ENCODE data around the gene IQCN. TPM values are rescaled to one million over a fixed set of nuclear protein-coding genes. Genes with fewer than 3 reads are reported as not detected.

IQCN gene
- total RNA-seq: 0.57 TPM
- long read RNA-seq: 0 reads

GRCh38 chr19:18274219-18274780, at the start of gene IQCN:
Gene IQCN, minus strand, starts transcription at chr19:18274452. Its CDS starts 4,974 bp downstream, at chr19:18269478.
- intact Hi-C loops (cut with micrococcal nuclease): no loop called here
- no peak for DNase-seq
- peak; percentile 2 for ATAC-seq

- ATAC-seq: peak; percentile 96
- DNase-seq: peak; percentile 99
- intact Hi-C loops (cut with micrococcal nuclease): loop anchor here (10.0 kb wide), 1 partner anchor 118 kb away; the partner anchor contains the start of gene RAB3A
Measured at GRCh38 chr19:18322759-18323460, 48.7 kb upstream of the IQCN start, which contains the start of gene LSM4. Gene LSM4, minus strand, starts transcription at chr19:18323076. Its CDS starts 56 bp downstream, at chr19:18323020.

GRCh38 chr19:18322318-18322758, 48.1 kb upstream of the IQCN start:
- peak; percentile 6 for ATAC-seq

GRCh38 chr19:18321734-18322102, 47.5 kb upstream of the IQCN start:
- ATAC-seq (no peak), DNase-seq (no peak)
- intact Hi-C loops (cut with micrococcal nuclease): loop anchor here (10.0 kb wide), 1 partner anchor 117 kb away; the partner anchor contains the start of gene RAB3A

More at GRCh38 chr19:18322318-18322758, 48.1 kb upstream of the IQCN start:
- intact Hi-C loops (cut with micrococcal nuclease): loop anchor here (10.0 kb wide), 1 partner anchor 118 kb away; the partner anchor contains the start of gene RAB3A
- DNase-seq: no peak

GRCh38 chr19:18320865-18321733, 46.8 kb upstream of the IQCN start:
- DNase-seq: no peak
- intact Hi-C loops (cut with micrococcal nuclease): loop anchor here (10.0 kb wide), 1 partner anchor 116 kb away; the partner anchor contains the start of gene RAB3A
- no peak for ATAC-seq

- DNase-seq: no peak
- no peak for ATAC-seq
Measured at GRCh38 chr19:18319591-18320135, 45.4 kb upstream of the IQCN start.

GRCh38 chr19:18317961-18318800, 43.9 kb upstream of the IQCN start:
- peak; percentile 70 for DNase-seq
- intact Hi-C loops (cut with micrococcal nuclease): no loop called here
- ATAC-seq: peak; percentile 4

More at GRCh38 chr19:18319591-18320135, 45.4 kb upstream of the IQCN start:
- intact Hi-C loops (cut with micrococcal nuclease): loop anchor here (10.0 kb wide), 1 partner anchor 115 kb away; the partner anchor contains the start of gene RAB3A

- intact Hi-C loops (cut with micrococcal nuclease): no loop called here
- DNase-seq: no peak
- ATAC-seq: no peak
Measured at GRCh38 chr19:18313398-18313797, 39.1 kb upstream of the IQCN start.

- DNase-seq (no peak), ATAC-seq (no peak)
- intact Hi-C loops (cut with micrococcal nuclease): no loop called here
Measured at GRCh38 chr19:18312092-18312534, 37.9 kb upstream of the IQCN start.

- DNase-seq (no peak), ATAC-seq (no peak)
- intact Hi-C loops (cut with micrococcal nuclease): no loop called here
Measured at GRCh38 chr19:18311502-18312091, 37.3 kb upstream of the IQCN start.

GRCh38 chr19:18310966-18311365, 36.7 kb upstream of the IQCN start:
- ATAC-seq: no peak
- DNase-seq: no peak
- intact Hi-C loops (cut with micrococcal nuclease): no loop called here

- ATAC-seq (no peak), DNase-seq (no peak)
- intact Hi-C loops (cut with micrococcal nuclease): no loop called here
Measured at GRCh38 chr19:18310118-18310909, 36.1 kb upstream of the IQCN start.

GRCh38 chr19:18309525-18310064, 35.3 kb upstream of the IQCN start:
- DNase-seq (no peak), ATAC-seq (no peak)
- intact Hi-C loops (cut with micrococcal nuclease): no loop called here

GRCh38 chr19:18308948-18309325, 34.7 kb upstream of the IQCN start:
- DNase-seq: no peak
- intact Hi-C loops (cut with micrococcal nuclease): no loop called here
- ATAC-seq: no peak

GRCh38 chr19:18308051-18308947, 34.0 kb upstream of the IQCN start:
- ATAC-seq (no peak), DNase-seq (no peak)
- intact Hi-C loops (cut with micrococcal nuclease): no loop called here

GRCh38 chr19:18307271-18307681, 33.0 kb upstream of the IQCN start:
- ATAC-seq (no peak), DNase-seq (no peak)
- intact Hi-C loops (cut with micrococcal nuclease): no loop called here
